ENCODE measurements around the gene C1QTNF2. TPM values are rescaled to one million over a fixed set of nuclear protein-coding genes. Genes with fewer than 3 reads are reported as not detected.
A peak's percentile ranks its signal among the peaks of the same experiment; 100 is the strongest.

The C1QTNF2 gene
- total RNA-seq, 6 donors from 2014 or later = 0.39 to 3.1 (median 0.61) TPM; not detected in 1

GRCh38 chr5:160361624-160362228 is 8.7 kb downstream of the C1QTNF2 start:
- 79 to 80% methylated on average over 9 of the region's 9 CpGs for WGBS, 2 donors
- H3K4me1 ChIP-seq = peaks cover 0 to 23% (median 14%) of the 10 kb centered on the region in 4 donors
- no peak overlapping the region for H3K4me3 ChIP-seq
- H3K27ac ChIP-seq = no peak overlapping the region
- TF ChIP-seq POLR2A (IDR thresholded peaks at IDR 0.05) = no peak
- no peak for TF ChIP-seq CTCF (IDR thresholded peaks at IDR 0.05)
- no peak for TF ChIP-seq POLR2AphosphoS5 (IDR thresholded peaks at IDR 0.05)
- TF ChIP-seq EP300 (IDR thresholded peaks at IDR 0.05) = no peak
- ATAC-seq (ENCODE audit: low FRiP score in 2 of 2) (no peak), DNase-seq (no peak)
- H3K9me3 ChIP-seq = no peaks in the 10 kb centered on the region
- no peaks in the 10 kb centered on the region for H3K36me3 ChIP-seq
- H3K27me3 ChIP-seq = no peaks in the 10 kb centered on the region

GRCh38 chr5:160360310-160360709 is 10.1 kb downstream of the C1QTNF2 start:
- no peak for ATAC-seq (ENCODE audit: low FRiP score in 2 of 2)
- Histone ChIP-seq H3K27me3 (no peaks in the 10 kb centered on the region), H3K4me3 (no peak overlapping the region), H3K36me3 (no peaks in the 10 kb centered on the region), H3K4me1 (peaks cover 0 to 23% (median 14%) of the 10 kb centered on the region in 4 donors), H3K27ac (peak overlapping the region in 2 of 4 donors; percentile 18 to 49), H3K9me3 (no peaks in the 10 kb centered on the region)
- no peak for TF ChIP-seq CTCF (IDR thresholded peaks at IDR 0.05)
- no peak for DNase-seq
- 66 to 79% methylated on average over 3 of the region's 3 CpGs for WGBS, 2 donors

- no peaks in the 10 kb centered on the region for H3K27me3 ChIP-seq
- no peaks in the 10 kb centered on the region for H3K36me3 ChIP-seq
- H3K4me1 ChIP-seq = peaks cover 0 to 23% (median 14%) of the 10 kb centered on the region in 4 donors
- no peak for TF ChIP-seq POLR2A (IDR thresholded peaks at IDR 0.05)
- TF ChIP-seq CTCF (IDR thresholded peaks at IDR 0.05) = no peak
- no peak for TF ChIP-seq POLR2AphosphoS5 (IDR thresholded peaks at IDR 0.05)
- no peak for TF ChIP-seq EP300 (IDR thresholded peaks at IDR 0.05)
- H3K9me3 ChIP-seq = no peaks in the 10 kb centered on the region
- no peak overlapping the region for H3K4me3 ChIP-seq
- ATAC-seq (ENCODE audit: low FRiP score in 2 of 2) (no peak), DNase-seq (peak in 1 of 2 donors; percentile 29)
- H3K27ac ChIP-seq = peak overlapping the region in 3 of 4 donors; percentile 18 to 49 (median 32)
- 46 to 57% methylated on average over 4 of the region's 4 CpGs for WGBS, 2 donors
Measured at GRCh38 chr5:160359816-160360215, 10.6 kb downstream of the C1QTNF2 start.

GRCh38 chr5:160359242-160359641 is 11.2 kb downstream of the C1QTNF2 start:
- DNase-seq = no peak
- no peak for TF ChIP-seq POLR2A (IDR thresholded peaks at IDR 0.05)
- TF ChIP-seq EP300 (IDR thresholded peaks at IDR 0.05) = no peak
- no peak for TF ChIP-seq CTCF (IDR thresholded peaks at IDR 0.05)
- no peak for TF ChIP-seq POLR2AphosphoS5 (IDR thresholded peaks at IDR 0.05)
- Histone ChIP-seq H3K4me3 (no peak overlapping the region), H3K4me1 (peaks cover 0 to 23% (median 14%) of the 10 kb centered on the region in 4 donors), H3K9me3 (no peaks in the 10 kb centered on the region), H3K27me3 (no peaks in the 10 kb centered on the region), H3K27ac (peak overlapping the region in 1 of 4 donors; percentile 49), H3K36me3 (no peaks in the 10 kb centered on the region)
- no peak for ATAC-seq (ENCODE audit: low FRiP score in 2 of 2)
- WGBS, 2 donors = 0% methylated on average over 1 of the region's 1 CpG

GRCh38 chr5:160357861-160358411 is 12.5 kb downstream of the C1QTNF2 start:
- Histone ChIP-seq H3K4me1 (peaks cover 0 to 18% (median 12%) of the 10 kb centered on the region in 4 donors), H3K27ac (peak overlapping the region; percentile 22 to 70 (median 42)), H3K27me3 (no peaks in the 10 kb centered on the region), H3K4me3 (no peak overlapping the region), H3K36me3 (no peaks in the 10 kb centered on the region), H3K9me3 (no peaks in the 10 kb centered on the region)
- ATAC-seq (ENCODE audit: low FRiP score in 2 of 2) (peak in 1 of 2 donors; percentile 85), DNase-seq (no peak)
- TF ChIP-seq CTCF (IDR thresholded peaks at IDR 0.05) (no peak), POLR2A (IDR thresholded peaks at IDR 0.05) (no peak), EP300 (IDR thresholded peaks at IDR 0.05) (no peak), POLR2AphosphoS5 (IDR thresholded peaks at IDR 0.05) (no peak)
- WGBS, 2 donors = 77 to 84% methylated on average over 7 of the region's 7 CpGs

All from upper lobe of left lung (tissue), 6 donors.